Activated T-cell treated with anti-CD3 and anti-CD28 coated beads for 1 hour (primary cell): ENCODE data around the gene TMSB15A.
A peak's percentile ranks its signal among the peaks of the same experiment; 100 is the strongest.
"Not testable (repeated sequence)": the region's sequence is repeated elsewhere in the genome, so short reads cannot be mapped to it uniquely, and the experiment has no call there.

ENCODE experiments used
- DNase-seq: peaks from one replicate; pipeline ENCODE4 v3.0.0-alpha.2; 2020; ENCODE audit warnings: low read depth

TMSB15A gene

GRCh38 chrX:102515975-102516941, at the start of gene TMSB15A:
Gene TMSB15A, minus strand, starts transcription at chrX:102516739.
- DNase-seq, result peak; percentile 43

- no peak for DNase-seq
Observed at GRCh38 chrX:102560423-102561068, 44.0 kb upstream of the TMSB15A start.

- DNase-seq, result no peak
Observed at GRCh38 chrX:102558607-102559006, 42.1 kb upstream of the TMSB15A start.

GRCh38 chrX:102548231-102548630, 31.7 kb upstream of the TMSB15A start:
- DNase-seq, result no peak

- DNase-seq, result no peak
Observed at GRCh38 chrX:102546828-102547493, 30.4 kb upstream of the TMSB15A start.

- not testable (repeated sequence) for DNase-seq
Observed at GRCh38 chrX:102546175-102546574, 29.6 kb upstream of the TMSB15A start.

GRCh38 chrX:102535958-102536357, 19.4 kb upstream of the TMSB15A start:
- no peak for DNase-seq

GRCh38 chrX:102517326-102517725, 787 bp upstream of the TMSB15A start:
- no peak for DNase-seq

- DNase-seq, result no peak
Observed at GRCh38 chrX:102514536-102514935, 2.0 kb downstream of the TMSB15A start.

- DNase-seq, result no peak
Observed at GRCh38 chrX:102498732-102499131, 17.8 kb downstream of the TMSB15A start.

GRCh38 chrX:102491766-102492165, 24.8 kb downstream of the TMSB15A start:
- DNase-seq, result no peak

GRCh38 chrX:102478765-102479164, 37.8 kb downstream of the TMSB15A start:
- not testable (repeated sequence) for DNase-seq

- not testable (repeated sequence) for DNase-seq
Observed at GRCh38 chrX:102471762-102472220, 44.7 kb downstream of the TMSB15A start, which contains the start of gene TCP11X2. Gene TCP11X2, minus strand, starts transcription at chrX:102471812.

- DNase-seq, result not testable (repeated sequence)
Observed at GRCh38 chrX:102470215-102470614, 46.3 kb downstream of the TMSB15A start.
